Lower leg skin (tissue), 3 donors: ENCODE measurements around the gene SCIN.

Source experiments
- CTCF ChIP-seq, 3 donors: fragments of 450-650 bp; IDR thresholded peaks; one replicate each; pipeline ENCODE4 v1.5.1; 2016; ENCODE audit warnings: antibody characterized with exemption in 3 of 3, mild to moderate bottlenecking in 3 of 3, moderate library complexity in 2 of 3
- POLR2A ChIP-seq, 2 donors: fragments of 450-650 bp; IDR thresholded peaks; one replicate each; pipeline ENCODE4 v1.6.1; 2016 to 2017; ENCODE audit warnings: antibody characterized with exemption in 2 of 2, mild to moderate bottlenecking in 1 of 2, moderate library complexity in 1 of 2

DNA sequence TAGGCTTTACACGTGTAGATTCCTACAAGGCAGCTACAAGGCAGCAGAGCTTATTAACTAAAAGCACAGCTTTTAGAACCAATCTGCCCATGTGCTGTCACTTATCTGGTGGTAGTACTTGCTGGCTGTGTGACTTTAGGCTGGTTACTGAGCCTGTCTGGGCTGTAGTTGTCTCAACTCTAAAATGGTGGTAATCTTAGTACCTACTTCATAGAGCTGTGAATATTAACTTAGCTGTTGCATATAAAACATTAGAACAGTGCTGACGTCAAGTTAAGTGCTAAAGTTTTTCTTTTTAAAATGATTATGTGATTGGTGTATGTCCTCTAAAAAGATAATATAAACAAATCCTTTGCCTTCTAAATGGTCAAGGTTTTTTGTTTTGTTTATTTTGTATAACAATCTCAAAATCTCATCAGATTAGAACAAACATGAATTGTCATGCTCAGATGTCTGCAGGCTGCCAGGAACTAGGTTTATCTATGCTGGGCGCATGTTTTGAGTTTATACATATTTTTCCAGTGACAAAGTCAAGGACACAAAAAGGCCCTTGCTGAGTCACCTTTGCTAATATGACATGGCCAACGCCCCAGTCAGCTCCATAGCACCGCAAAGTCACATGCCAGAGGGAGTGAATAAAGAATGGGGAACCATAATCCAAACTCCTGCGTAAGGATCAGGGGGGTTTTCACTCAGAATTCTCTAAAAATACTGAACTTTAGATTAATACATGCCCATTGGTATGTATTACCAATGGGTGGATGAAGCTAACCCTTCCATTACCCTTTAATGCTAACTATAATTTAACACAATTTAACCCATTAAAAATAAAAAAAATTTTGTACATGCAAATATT is 77.1 kb downstream of the SCIN start:
- no peak for TF ChIP-seq CTCF (IDR thresholded peaks at IDR 0.05)
- no peak for TF ChIP-seq POLR2A (IDR thresholded peaks at IDR 0.05)
